Transverse colon (tissue), 3 donors: ENCODE measurements around the gene RIMBP2.

Source experiments
- POLR2A ChIP-seq: fragments of 450-650 bp; IDR thresholded peaks from one replicate; pipeline ENCODE4 v1.6.1; 2016; ENCODE audit warnings: antibody characterized with exemption, mild to moderate bottlenecking, moderate library complexity
- TF ChIP-seq, protein P1 (sequence below), 5 experiments: fragments of 200-600 bp in 3 of 5; fragments of 450-650 bp in 2 of 5; sonication (generic) in 3 of 5; IDR thresholded peaks; 1 replicate in 2 of 5; 2 replicates in 3 of 5; pipeline ENCODE4 v1.5.1; 2016 to 2017; ENCODE audit warnings: antibody characterized with exemption in 5 of 5, inconsistent platforms in 3 of 5, mild to moderate bottlenecking in 2 of 5, moderate library complexity in 1 of 5

DNA sequence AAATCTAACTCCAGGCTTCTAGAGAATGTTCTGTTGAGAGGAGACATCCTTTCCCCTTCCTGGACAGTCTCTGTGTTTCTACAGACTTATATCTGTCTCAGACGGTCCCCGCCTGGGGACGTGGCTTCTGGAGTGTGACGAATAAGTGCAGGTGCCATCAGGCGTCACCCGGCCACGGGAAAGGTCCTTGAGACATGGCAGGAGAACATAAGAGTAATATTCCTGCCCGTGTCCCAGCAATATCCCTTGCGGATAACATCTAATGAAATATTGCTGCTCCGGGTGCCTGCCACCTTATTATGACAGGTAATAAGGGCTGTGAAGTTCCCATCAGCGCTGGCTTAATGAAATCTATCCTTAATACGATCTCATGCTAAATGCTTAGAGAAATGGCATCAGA lies 238.8 kb downstream of the RIMBP2 start:
- TF ChIP-seq, protein P1, sequence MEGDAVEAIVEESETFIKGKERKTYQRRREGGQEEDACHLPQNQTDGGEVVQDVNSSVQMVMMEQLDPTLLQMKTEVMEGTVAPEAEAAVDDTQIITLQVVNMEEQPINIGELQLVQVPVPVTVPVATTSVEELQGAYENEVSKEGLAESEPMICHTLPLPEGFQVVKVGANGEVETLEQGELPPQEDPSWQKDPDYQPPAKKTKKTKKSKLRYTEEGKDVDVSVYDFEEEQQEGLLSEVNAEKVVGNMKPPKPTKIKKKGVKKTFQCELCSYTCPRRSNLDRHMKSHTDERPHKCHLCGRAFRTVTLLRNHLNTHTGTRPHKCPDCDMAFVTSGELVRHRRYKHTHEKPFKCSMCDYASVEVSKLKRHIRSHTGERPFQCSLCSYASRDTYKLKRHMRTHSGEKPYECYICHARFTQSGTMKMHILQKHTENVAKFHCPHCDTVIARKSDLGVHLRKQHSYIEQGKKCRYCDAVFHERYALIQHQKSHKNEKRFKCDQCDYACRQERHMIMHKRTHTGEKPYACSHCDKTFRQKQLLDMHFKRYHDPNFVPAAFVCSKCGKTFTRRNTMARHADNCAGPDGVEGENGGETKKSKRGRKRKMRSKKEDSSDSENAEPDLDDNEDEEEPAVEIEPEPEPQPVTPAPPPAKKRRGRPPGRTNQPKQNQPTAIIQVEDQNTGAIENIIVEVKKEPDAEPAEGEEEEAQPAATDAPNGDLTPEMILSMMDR (IDR thresholded peaks at IDR 0.05), result no peak
- TF ChIP-seq POLR2A, result no peak
